HG03460 (cell line): ENCODE measurements around the gene YBX2.
"Not testable (repeated sequence)": the region's sequence is repeated elsewhere in the genome, so short reads cannot be mapped to it uniquely, and the experiment has no call there.

Experiments
- ATAC-seq: cut with Tn5 transposase; IDR thresholded peaks from one replicate; pipeline ENCODE4 v1.9.1; 2021; ENCODE audit not compliant: unreplicated experiment

YBX2 gene

DNA sequence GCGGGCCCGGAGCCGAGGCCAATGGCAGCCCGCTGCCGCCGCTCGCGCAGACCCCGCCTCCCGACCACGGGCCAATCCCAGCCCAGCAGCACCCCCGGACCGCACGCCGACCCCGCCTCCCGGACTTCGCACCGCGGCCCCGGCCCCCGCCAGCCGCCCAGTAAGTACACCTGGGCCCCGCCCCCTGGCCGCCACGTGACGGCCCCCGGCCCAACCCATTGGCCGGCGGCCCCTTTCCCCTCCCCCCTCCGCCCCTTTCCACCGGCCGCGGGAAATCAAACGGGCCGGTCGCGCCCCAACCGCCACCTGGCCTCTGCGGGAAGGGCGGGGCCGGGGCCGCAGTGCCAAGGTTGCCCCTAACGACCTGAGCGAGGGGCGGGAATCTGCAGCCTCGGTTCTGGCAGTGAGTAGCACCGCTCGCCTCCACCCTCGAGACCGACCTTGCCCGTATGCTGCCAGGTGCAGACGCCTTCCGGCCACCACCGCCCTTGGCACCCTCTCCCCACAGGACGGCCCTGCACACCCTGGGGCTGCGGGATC is at the start of gene YBX2:
TSS of gene YBX2 (minus strand) at position 26 of the 540 bp plus-strand sequence. CDS start 139 bp downstream, outside the sequence.
- no peak for ATAC-seq

DNA sequence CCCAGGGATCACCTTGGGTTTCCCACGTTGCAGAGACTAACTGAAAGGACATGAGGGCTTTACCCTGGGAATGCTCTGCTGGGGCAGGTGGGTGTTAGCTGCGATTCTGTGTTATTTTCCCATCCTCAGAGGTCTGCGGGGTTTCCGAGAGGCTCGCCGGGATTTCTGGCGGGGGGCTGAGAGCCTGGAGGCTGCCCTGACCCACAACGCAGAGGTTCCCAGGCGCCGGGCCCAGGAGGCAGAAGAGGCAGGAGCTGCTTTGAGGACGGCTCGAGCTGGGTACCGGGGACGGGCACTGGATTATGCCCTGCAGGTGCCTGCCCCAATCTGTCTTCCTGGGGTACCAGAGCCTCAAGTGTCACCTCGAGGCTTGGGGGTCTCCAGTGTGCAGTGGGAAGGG is 48.8 kb upstream of the YBX2 start:
- ATAC-seq = no peak

DNA sequence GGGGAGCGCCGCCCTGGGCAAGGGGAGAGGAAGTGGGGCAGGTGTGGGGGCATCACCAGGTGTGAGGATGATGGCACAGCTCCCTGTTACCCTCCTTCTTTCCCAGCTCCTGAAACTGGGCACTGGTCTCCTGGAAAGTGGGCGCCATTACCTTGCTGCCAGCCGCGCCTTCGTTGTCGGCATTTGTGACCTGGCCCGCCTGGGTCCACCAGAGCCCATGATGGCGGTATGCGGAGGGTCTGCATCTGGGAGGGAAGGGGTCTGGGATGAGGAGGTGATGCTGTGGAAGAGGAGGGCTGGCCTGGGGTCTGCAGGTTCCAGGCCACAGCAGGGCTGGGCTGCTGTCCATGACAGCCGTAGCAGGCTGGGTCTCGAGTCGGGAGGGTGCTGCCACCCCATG is 47.4 kb upstream of the YBX2 start:
- no peak for ATAC-seq

DNA sequence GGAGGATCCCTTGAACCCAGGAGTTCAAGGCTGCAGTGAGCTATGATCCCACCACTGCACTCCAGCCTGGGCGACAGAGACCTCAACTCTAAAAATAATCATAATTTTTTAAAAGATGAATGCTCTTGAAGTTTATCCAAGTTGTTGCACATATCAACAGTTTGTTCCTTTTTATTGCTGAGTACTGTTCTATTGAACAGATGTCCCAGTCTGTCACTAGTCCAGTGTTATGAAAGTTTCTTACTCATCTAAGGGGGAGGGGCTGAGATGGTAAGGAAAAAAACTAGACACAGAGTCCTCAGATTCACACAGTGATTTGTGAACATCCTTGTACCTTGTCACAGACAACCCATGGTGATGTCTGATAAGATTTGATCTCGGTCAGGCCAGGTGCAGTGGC is 45.7 kb upstream of the YBX2 start:
- ATAC-seq = no peak

DNA sequence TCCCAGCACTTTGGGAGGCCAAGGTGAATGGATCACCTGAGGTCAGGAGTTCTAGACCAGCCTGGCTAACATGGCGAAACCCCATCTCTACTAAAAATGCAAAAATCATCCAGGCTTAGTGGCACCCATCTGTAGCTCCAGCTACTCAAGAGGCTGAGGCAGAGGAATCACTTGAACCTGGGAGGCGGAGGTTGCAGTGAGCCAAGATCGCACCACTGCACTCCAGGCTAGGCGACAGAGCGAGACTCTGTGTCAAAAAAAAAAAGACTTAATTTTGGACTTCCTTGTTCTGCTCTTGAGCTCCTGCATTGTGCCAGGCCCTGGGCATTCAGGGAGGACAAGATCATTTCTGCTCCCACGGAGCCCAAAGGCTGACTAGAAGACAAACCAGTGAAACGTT is 43.2 kb upstream of the YBX2 start:
- ATAC-seq = not testable (repeated sequence)

DNA sequence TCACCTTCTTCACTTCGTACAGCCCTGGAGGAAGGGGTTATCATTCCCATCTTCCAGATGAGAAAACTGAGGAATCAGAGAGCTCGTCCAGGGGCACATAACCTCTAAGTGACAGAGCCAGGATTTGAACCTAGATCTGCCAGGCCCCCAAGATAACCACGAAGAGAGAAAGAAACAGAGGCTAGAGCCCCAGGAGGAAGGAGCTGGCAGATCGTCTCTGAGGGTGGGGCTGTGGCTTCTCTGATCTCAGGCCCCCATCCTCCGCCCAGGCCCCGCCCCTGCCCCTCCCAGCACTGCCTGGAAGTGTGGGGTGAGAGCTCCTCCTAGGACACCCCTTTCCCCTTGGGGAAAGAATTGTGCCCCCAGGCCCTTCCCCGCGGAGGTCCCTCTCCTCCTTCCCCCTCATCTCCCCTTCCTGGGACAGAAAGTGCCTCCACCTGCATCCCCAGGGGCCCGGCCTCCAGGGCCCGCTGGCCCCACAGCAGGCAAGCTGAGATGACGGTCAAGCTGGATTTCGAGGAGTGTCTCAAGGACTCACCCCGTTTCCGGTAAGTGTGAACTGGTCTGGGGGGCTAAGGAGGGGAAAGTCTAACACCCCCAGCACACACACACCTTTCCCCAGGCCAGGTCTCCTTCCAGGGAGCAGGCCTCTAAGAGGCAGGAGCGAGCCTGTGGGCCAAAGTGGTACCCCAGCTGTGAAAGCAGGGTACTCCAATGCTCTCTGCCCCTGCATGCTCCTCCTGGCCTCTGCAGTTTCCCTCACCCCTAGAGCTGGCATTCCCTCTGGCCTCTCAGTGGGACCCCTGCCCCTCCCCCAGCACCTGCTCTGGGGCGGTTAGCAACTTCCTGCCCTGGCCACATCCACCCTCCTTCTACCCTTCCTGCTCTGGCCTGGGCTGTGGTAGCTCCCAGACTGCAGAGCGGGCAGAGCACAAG is 42.1 kb upstream of the YBX2 start, which contains the start of gene ACAP1:
TSS of gene ACAP1 (plus strand) at position 290 of the 936 bp plus-strand sequence. CDS start at position 496, 206 bp downstream.
- peak; percentile 71 for ATAC-seq

DNA sequence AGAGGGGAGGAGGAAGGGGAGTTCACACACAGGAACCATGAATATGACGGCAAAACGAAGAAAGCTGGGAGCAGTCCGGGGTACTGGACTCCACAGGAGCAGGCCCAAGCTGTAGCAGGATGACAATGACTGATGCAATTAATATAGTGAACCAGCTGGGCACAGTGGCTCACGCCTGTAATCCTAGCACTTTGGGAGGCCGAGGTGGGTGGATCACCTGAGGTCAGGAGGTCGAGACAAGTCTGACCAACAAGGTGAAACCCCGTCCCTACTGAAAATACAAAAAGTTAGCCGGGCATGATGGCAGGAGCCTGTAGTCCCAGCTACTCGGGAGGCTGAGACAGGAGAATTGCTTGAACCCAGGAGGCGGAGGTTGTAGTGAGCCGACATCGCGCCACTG is 41.3 kb upstream of the YBX2 start:
- ATAC-seq = not testable (repeated sequence)

DNA sequence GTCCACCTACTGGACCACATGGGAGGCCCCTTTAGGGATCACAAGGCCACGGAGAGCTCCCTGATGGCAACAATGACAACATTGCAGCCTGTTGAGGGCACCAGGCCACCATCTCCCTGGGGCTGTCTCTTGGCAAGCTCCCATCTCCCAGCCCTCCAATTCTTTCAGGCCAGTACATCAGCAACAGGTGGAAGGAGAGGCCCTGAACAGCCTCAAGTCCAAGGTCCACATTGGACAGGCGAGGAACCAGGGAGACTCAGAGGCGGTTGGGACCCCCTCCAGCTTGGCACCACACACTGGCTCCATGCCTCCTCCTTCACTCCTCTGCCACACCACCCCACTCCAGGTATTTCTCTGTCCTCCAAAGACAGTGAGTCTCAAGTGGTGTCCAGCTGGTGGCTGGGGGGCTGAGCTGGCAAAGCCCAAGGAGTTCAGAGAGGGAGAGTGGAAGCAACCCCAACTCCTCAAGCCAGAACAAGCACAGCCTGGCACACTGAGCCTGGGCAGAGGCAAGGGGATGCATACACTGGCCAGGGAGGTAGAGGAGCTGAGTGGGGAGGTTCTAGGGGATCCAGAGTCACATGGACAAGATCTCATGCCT is 40.6 kb upstream of the YBX2 start:
- no peak for ATAC-seq

DNA sequence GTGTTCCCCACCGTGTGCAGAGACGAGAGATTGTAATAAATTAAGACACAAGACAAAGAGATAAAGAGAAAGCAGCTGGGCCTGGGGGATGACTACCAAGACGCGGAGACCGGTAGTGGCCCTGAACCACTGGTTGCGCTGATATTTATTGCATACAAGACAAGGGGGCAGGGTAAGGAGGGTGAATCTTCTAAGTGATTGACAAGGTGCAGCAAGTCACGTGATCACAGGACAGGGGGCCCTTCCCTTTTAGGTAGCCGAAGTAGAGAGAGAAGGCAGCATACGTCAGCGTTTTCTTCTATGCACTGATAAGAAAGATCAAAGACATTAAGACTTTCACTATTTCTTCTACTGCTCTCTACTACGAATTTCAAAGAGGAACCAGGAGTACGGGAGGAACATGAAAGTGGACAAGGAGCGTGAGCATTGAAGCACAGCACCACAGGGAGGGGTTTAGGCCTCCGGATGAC is 38.2 kb upstream of the YBX2 start:
- ATAC-seq = not testable (repeated sequence)

DNA sequence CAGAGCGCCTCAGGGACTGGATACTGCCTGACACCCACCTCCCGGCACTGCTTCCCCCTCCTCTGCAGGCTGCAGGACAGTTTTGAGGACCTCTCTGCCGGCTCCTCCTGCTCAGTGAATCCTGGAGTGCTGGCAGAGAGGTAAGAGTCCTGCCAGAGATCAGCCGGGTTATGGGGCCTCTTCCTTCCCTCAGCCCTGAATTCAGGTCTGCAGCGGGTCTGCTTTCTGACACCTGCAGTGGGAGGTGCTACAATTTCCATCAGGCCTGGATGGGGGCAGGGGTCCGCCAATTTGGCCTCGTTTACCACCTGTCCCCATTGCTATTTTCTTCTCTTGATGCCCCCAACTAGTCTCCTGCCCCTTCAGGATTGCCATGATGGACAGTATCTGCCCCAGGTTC is 37.7 kb upstream of the YBX2 start:
- no peak for ATAC-seq

DNA sequence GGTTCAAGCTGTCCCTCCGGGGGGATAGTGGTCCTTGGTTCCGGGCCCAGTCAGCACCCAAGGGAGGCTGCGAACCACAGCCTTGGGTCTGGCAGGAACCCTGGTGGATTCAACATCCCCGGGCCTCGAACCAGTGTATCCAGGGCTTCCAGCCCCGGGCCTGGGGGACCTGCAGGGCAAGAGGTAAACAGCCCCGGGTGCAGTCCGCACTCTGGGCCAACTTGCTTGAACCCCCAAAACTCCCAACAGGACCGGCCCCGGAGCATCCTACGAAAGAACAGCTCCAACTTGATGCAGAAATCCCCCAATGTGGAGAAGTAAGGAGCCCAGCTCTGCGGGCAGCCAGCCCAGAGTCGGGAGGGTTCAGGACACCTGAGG is 36.2 kb upstream of the YBX2 start:
- ATAC-seq = no peak

DNA sequence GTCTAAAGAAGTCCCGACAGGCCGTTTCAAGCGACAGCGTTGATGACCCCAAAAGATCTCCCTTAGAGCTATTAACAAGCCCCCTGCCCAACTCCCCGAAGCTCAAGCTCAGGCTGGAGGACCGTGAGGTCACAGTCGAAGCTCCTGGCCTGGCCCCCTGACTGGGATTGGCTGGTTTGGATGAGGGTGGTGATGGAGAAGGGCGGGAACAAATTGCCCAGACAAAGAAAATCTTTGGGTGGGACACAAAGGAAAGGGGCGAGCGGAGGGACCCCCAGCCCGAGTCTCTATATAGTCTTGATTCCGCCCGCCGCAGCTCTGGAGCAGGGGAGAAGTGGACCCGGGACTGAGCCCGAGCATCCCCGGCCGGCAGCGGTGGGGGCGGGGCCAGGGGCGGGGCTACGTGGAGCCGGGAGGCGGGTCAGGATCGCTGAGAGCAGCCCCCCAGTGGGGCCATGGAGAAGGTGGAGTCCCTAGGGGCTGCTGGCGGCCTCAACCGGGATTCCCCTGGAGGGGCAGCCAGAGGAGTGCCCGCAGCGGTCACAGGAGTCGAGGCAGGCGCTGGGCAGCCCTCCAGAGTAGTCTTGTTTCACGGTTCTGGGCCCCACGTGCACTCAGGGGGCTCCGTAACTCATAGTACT is 35.7 kb upstream of the YBX2 start:
- ATAC-seq = peak; percentile 37

DNA sequence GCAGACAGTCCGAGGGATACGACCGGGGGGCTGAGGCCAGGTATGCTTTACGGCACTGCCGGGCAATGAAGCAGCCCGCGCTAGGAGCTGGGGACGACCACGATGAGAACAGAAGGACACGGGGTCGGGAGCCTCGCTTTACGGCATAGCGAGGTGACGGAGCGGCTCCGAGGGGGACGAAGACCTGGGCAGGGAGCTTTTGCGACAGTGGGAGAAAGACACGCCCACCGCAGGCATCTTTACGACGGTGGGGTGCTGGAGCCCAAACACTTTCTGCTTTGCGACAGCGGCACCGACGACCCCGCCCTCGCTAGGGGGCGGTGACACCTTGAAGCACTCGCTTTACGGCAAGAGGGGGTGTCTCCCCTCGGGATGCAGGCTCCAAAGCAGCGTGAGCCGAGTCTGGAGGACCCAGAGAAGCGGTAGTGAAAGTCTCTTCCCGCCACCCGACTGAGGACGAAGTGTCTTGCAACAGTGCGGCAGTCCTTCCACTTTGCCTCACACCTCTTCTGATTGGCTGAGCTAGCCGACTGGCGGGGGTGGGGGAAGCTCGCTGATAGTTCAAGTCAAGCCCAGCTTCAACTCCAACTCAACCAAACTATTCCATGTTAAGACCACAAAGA is 35.0 kb upstream of the YBX2 start:
- ATAC-seq = peak; percentile 55

DNA sequence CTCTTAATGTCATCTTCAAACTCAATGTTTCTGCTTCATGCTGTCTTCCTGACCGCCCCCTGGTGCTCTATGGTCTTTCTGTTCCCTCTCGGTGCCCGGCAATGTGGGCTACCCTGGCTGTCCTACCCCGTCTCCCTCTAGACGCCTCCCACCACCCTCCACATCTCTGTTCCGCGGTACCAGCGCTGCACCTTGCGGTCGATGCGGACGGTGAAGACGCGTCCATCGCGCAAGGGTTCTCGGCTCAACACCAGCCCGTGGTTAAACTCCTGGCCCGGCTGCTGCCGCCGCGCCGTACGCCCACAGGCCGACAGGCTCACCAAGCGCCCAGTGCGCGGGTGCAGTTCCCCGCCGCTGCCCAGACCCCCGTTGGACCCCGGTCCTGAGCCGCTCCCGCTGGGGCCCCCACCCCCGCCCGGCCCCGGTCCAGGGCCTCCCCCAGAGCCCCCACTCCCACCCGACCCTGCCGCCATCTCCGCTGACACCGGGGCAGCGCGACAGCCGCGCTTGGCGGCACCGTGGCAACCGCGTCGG is 34.5 kb upstream of the YBX2 start, which contains the start of gene NEURL4:
TSS of gene NEURL4 (minus strand) at position 496 of the 534 bp plus-strand sequence. CDS start at position 473, 23 bp downstream.
- ATAC-seq = peak; percentile 11

DNA sequence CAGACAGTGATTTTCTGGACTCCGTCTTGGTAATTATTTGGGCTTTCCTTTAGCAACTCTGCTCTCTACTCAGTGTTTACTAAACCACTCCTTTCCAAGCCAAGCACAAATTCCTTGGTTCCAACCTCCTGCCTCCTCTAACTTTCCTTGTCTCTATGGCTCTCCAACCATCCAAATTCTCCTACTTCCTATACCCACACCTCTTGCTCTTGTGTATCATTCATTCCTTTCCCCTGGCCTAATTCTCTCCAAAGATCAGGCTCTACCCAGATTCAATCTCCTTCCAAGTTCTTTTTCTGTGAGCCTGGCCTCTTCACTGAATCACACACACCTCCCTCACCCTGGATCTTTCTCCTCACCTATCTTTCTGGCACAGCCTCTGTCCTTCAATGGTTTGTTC is 33.6 kb upstream of the YBX2 start:
- ATAC-seq = no peak

DNA sequence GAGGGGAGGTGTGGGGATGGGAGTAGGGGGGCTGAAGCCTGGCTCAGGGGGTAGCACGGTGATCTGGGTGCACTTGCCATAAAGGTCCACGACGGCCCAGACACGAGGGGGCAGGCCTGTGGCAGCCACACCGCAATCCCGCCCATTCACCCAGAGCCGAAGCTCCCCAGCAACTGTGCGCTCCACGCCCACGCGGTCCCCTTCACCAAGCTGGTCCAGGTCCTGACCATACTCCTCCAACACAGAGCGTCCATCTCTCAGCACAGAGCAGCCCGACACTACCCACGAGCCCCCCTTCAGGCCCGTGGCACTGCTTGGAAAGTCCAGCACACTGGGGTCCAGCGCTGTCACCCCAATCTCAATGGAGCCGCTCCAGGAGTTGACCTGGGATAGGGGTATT is 33.1 kb upstream of the YBX2 start:
- ATAC-seq = no peak

DNA sequence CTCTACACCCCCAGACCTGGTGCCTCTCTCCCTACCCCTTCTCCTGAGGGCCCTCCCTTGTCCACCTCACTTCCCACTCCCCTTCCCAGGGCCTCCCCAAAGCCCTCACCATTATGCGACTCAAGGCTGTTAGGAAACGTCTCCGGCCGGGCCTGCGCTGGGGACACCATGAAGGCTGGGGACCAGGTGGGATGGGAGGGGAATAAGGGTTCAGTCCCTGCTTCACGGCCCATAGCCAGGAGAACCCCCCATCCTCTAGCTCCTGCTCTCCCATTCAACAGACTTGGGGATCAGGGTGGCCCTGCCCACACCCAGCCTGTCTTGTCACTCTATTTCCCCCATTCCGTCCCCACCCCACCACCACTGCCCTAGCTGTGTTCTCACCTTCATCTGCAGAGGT is 32.6 kb upstream of the YBX2 start:
- no peak for ATAC-seq

DNA sequence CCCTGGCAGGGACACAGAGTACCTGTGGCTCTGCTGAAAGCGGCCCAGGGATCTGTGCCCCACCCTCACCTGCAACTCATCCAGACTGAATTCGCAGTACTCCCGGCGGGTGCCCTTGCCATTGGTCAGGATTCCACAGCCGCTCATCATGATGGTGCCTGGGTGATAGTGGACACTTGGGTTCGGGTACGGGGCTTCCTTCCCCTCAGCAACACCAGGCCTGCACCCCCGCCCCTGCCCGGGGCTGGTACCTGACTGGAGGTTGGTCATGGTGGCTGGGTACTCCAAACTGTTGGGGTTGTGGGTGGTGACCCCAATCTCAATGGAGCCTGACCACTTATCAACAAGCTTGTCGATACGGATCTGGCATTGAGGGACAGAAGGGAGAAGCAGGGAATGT is 31.7 kb upstream of the YBX2 start:
- ATAC-seq = no peak

DNA sequence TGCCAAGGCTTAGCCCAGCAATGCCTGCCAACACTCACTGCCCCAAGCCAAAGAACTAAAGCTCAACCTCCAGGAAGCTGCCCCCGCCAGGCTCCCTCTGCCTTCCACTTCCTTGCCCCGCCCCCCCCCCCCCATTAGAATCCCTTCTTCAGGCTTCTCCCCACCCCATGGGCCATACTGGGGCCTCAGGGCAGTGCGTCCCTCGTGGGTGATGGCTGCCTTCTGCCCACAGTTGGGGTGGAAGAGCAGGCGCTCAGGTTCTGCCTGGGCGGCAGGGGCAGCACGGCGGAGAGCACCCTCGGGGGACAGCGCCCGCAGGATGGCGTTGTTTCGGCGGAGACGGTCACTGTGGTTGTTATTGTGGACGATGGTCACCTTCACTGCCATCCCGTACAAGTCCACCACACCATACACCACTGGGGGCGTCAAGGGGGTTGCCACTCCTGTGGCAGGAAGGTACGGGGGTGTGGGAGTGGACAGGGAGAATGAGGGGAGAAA is 30.6 kb upstream of the YBX2 start:
- no peak for ATAC-seq

DNA sequence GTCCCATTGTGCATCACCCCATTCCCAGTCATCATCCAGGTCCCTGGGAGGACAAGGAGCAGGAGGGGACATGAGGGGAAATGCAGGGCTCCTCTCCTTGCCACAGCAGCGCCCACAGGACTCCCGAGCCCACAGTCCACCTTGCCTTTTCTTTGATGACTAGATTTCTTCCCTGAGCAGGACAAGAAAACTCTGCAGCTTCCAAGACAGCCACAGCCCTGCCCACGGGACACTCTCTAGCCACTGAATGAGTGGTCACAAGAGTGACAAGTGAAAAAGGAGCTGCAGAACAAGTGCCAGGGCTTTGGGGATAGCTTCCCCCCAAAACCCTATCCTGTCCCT is 30.0 kb upstream of the YBX2 start:
- no peak for ATAC-seq
